LNCaP clone FGC (cell line): ENCODE data around the gene BTRC.

Experiments
- DNase-seq: peaks from one replicate; pipeline ENCODE4 v3.0.0-alpha.2; 2011; ENCODE audit warnings: low read depth
- H3K4me3 ChIP-seq: 2 replicates; pipeline ENCODE4 v1.5.1; 2011; ENCODE audit warnings: mild to moderate bottlenecking, low read depth, low read length, control low read depth
- TF ChIP-seq, protein P1 (sequence below): IDR thresholded peaks from 2 replicates; pipeline ENCODE4 v1.5.1; 2012; ENCODE audit warnings: mild to moderate bottlenecking; ENCODE audit not compliant: control insufficient read depth, insufficient read depth; ENCODE audit errors: extremely low read depth

BTRC gene

DNA sequence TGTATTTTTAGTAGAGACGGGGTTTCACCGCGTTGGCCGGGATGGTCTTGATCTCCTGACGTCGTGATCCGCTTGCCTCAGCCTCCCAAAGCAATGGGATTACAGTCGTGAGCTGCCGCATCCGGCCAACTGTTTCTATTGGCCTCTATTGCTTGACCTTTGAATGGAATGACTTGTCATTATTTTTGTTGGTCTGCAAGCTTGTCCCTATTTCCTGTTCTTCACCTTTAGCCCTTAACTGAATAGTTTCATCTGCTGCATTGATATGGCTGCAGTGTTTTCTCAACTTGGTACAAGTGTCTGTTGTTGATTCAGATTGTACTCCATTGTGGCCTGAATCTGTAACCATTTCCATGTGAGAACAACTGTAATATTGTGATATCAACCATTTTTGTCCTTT, 128.6 kb downstream of the BTRC start:
- no peak overlapping the region for H3K4me3 ChIP-seq
- no peak for DNase-seq
- TF ChIP-seq, protein P1, sequence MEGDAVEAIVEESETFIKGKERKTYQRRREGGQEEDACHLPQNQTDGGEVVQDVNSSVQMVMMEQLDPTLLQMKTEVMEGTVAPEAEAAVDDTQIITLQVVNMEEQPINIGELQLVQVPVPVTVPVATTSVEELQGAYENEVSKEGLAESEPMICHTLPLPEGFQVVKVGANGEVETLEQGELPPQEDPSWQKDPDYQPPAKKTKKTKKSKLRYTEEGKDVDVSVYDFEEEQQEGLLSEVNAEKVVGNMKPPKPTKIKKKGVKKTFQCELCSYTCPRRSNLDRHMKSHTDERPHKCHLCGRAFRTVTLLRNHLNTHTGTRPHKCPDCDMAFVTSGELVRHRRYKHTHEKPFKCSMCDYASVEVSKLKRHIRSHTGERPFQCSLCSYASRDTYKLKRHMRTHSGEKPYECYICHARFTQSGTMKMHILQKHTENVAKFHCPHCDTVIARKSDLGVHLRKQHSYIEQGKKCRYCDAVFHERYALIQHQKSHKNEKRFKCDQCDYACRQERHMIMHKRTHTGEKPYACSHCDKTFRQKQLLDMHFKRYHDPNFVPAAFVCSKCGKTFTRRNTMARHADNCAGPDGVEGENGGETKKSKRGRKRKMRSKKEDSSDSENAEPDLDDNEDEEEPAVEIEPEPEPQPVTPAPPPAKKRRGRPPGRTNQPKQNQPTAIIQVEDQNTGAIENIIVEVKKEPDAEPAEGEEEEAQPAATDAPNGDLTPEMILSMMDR = no peak

DNA sequence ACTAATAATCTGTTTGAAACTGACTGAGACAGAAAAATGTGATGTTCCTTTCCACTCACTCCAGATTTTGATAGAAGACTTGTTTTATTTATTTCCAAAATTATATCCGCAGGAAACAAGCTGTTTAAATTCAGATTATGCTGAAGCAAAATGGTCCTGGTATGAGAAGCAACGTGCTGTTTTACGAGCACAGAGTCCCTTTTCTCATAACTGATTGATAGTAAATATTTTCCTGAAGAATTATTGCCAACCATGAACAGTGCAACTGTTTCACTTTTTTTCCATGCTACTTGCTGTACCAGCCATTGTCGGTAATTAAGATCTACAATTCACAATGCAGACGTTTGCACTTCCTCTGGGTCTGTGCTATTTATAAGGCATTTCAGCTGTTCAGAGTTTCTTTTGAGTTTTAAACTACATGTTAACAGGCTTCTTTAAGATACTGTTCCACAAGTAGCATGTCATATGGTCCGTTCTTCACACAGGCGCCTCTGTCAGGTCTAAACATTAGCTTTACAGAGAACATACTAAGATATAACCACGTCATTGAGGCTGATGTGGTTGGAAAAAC, 130.3 kb downstream of the BTRC start:
- no peak for DNase-seq
- no peak overlapping the region for H3K4me3 ChIP-seq
- TF ChIP-seq, protein P1 = no peak

DNA sequence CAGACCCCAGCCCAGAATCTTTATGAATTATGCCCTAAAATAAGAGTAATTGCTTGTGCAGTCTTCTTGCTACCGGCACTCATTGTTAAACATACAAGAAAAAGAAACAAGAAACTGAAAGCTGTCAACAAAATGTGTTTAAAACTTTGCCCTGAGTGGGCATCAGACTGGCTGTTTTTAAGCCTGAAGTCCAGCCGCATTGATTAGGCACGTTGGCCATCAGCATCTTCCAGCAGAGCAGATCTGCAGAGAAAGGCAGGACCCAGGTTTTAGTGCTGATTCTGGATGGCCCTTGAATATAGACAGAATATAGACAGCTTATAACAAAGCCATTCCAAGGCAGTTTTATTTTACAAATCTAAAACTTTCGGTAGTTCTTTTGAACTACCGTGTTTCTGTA, 131.2 kb downstream of the BTRC start:
- DNase-seq = no peak
- TF ChIP-seq, protein P1 = no peak
- no peak overlapping the region for H3K4me3 ChIP-seq

DNA sequence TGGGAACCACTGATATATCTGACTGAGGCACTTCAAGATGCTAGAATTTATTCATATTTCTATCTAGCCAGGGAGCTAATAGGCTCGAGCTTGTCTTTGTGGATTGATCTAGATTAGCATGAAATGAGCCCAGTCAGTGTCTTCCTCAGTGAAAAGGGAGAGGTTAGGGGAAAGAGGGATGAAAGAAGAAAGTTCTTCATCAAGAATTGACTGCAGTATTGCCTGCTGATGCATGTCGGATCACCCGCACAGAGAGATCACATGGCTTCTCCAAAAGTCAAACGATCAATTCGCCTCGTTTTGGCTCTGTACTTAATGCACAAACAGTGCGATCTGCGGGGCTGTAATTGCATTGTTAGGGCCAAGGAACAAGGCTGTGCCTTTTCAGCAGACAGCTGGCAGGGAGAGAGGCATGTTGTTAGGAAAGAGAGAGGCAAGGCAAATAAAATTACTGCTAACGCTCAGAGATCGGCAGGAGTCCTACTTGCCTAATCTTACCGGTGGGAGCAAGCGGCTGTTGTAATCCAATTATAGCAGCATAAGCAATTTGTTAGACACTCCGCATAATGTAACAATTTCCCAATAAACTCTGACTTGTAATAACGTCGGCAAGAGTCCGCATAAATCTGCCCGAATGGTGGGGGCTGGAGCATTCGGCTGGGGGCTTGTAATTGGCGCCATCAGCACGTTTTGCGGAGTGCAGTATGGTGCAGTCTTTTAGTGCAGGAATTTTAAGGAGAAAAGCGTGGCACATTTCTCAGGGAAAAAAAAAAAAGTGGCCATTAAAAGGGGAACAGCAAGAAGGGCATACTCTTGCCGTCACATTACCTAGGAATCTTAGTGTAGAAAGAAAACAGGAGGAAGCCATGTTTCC, 132.0 kb downstream of the BTRC start:
- TF ChIP-seq, protein P1 = no peak
- H3K4me3 ChIP-seq = no peak overlapping the region
- no peak for DNase-seq

DNA sequence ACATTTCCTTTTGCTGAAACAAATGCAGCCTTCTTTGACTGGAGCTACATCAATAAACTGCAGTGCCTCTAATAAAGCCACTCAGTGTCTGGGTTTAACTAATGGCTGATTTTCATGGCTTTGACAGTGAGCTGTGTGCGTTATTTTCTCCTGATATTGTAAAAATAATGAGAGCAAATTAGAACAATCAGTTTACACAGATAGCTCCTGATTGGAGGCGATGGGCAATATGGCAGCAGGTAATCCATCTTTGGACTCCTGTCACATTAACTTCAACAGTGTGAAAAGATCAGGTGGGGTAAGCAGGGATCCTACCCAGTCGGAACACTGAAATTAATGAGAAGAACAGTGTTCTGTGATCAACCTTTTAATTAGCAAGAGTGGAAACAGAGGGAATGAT, 133.4 kb downstream of the BTRC start:
- no peak overlapping the region for H3K4me3 ChIP-seq
- DNase-seq = no peak
- TF ChIP-seq, protein P1 = no peak

DNA sequence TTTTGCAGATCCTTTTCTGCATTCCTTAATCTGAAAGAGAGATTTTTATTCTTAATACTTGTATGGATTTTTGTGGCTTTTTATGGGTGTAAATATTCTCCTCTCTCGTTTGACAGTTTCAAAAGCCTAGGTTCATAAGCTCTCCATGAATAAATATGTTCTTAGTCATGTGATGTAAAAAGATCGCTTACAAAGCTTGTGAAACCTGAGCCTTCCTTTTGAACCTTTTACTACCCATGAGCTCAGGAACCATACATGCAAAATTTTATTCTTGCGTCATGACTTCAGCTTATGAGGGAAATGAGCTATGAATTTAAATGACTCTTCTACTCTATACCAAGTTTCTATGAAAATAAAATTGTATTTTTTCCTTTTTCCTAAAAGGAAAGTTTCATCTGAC, 135.4 kb downstream of the BTRC start:
- DNase-seq = peak; percentile 52
- TF ChIP-seq, protein P1 = no peak
- no peak overlapping the region for H3K4me3 ChIP-seq
